HepG2 (cell line): ENCODE data around the gene NLE1. TPM values are rescaled to one million over a fixed set of nuclear protein-coding genes. Genes with fewer than 3 reads are reported as not detected.
A peak's percentile ranks its signal among the peaks of the same experiment; 100 is the strongest.

Source experiments
- ATAC-seq: fragments of 200-7000 bp; cut with Tn5 transposase; 3 replicates; pipeline ENCODE4 v1.9.1; 2020; ENCODE audit warnings: mild to moderate bottlenecking, moderate library complexity
- BruUV-seq: library from RNA; stranded (reverse); fragments of 400-500 nt; replicated peaks from 2 replicates; lab custom pipeline; 2021; lab: Mats Ljungman, UMichigan
- CTCF ChIA-PET: fragments of 300-600 bp; formaldehyde crosslinking; extraction: SDS; loops from one replicate; lab custom pipeline; 2021; ENCODE audit warnings: low total read pairs, inconsistent platforms, low intra/inter-chr PET ratio; lab: Yijun Ruan, JAX
- POLR2A ChIA-PET: fragments of 350-600 bp; sonication (Branson Sonifier 250); formaldehyde crosslinking; loops from one replicate; lab custom pipeline; 2020; ENCODE audit warnings: antibody characterized with exemption, inconsistent platforms; lab: Yijun Ruan, JAX
- DNase-seq: peaks from one replicate; pipeline ENCODE4 v3.0.0-alpha.2; 2015; ENCODE audit warnings: low spot score
- FAIRE-seq: peaks from 3 replicates; lab custom pipeline; 2011; peaks lifted over from hg19 to GRCh38; lab: Jason Lieb, UNC
- H2AFZ ChIP-seq: one replicate; pipeline ENCODE4 v1.6.1; 2011; ENCODE audit warnings: low read length, inconsistent platforms
- H3K27ac ChIP-seq: fragments of 300-600 bp; 3 replicates; pipeline ENCODE4 v1.8.0; 2011; ENCODE audit warnings: mixed run types, mild to moderate bottlenecking, mixed read lengths, low read length, inconsistent platforms; ENCODE audit not compliant: insufficient read depth; ENCODE audit errors: extremely low read length
- H3K27me3 ChIP-seq, 2 experiments: fragments of 200-600 bp in 1 of 2; 2 replicates in 1 of 2; 3 replicates in 1 of 2; pipeline versions ENCODE4 v1.6.0 to v1.8.0; 2011; ENCODE audit warnings: low read length in 2 of 2, mild to moderate bottlenecking in 2 of 2, moderate library complexity in 2 of 2, inconsistent platforms in 1 of 2; ENCODE audit not compliant: insufficient read depth in 2 of 2, control insufficient read depth in 1 of 2
- H3K36me3 ChIP-seq, 2 experiments: fragments of 200-600 bp in 1 of 2; replicated peaks in 1 of 2; 2 replicates in 1 of 2; 3 replicates in 1 of 2; pipeline versions ENCODE4 v1.5.1 to v1.8.0; 2011; ENCODE audit warnings: low read length in 2 of 2, inconsistent platforms in 1 of 2; ENCODE audit not compliant: insufficient read depth in 2 of 2, control insufficient read depth in 1 of 2
- H3K4me1 ChIP-seq: 2 replicates; pipeline ENCODE4 v1.5.1; 2012; ENCODE audit warnings: low read length, inconsistent platforms; ENCODE audit not compliant: insufficient read depth
- H3K4me2 ChIP-seq: 2 replicates; pipeline ENCODE4 v1.6.0; 2011; ENCODE audit warnings: low read depth, low read length, inconsistent platforms
- H3K4me3 ChIP-seq, 3 experiments: fragments of 200-600 bp in 1 of 3; sonication (generic), shearing (Covaris generic) in 1 of 3; replicated peaks in 1 of 3; 2 replicates each; pipeline ENCODE4 v1.5.1; 2011 to 2016; ENCODE audit warnings: low read length in 3 of 3, inconsistent platforms in 2 of 3, low read depth in 2 of 3, mild to moderate bottlenecking in 2 of 3, control low read depth in 1 of 3, mixed read lengths in 1 of 3; ENCODE audit not compliant: insufficient read depth in 1 of 3
- H3K79me2 ChIP-seq: one replicate; pipeline ENCODE4 v1.6.1; 2011; ENCODE audit warnings: low read length, inconsistent platforms; ENCODE audit not compliant: insufficient read depth
- H3K9ac ChIP-seq: 2 replicates; pipeline ENCODE4 v1.6.0; 2011; ENCODE audit warnings: mild to moderate bottlenecking, low read depth, low read length, inconsistent platforms; ENCODE audit not compliant: insufficient read depth
- H3K9me3 ChIP-seq: 2 replicates; pipeline ENCODE4 v1.5.1; 2012; ENCODE audit warnings: mild to moderate bottlenecking, low read length
- H4K20me1 ChIP-seq: 2 replicates; pipeline ENCODE4 v1.6.0; 2011; ENCODE audit warnings: inconsistent platforms, mild to moderate bottlenecking, low read length, moderate library complexity; ENCODE audit not compliant: insufficient read depth
- BORCS8-MEF2B ChIP-seq: sonication (generic); formaldehyde crosslinking; IDR thresholded peaks from 2 replicates; pipeline ENCODE4 v1.8.0; 2022; ENCODE audit warnings: mild to moderate bottlenecking, missing genetic modification reagents
- CREM ChIP-seq, 2 experiments: sonication (generic) in 1 of 2; formaldehyde crosslinking in 1 of 2; IDR thresholded peaks; 2 replicates each; pipeline versions ENCODE4 v1.4.0 to v1.6.1; 2016 to 2020; ENCODE audit warnings: antibody characterized with exemption in 1 of 2, mild to moderate bottlenecking in 1 of 2, missing genetic modification reagents in 1 of 2
- ELF3 ChIP-seq: IDR thresholded peaks from 2 replicates; pipeline ENCODE4 v1.6.1; 2016; ENCODE audit warnings: missing genetic modification reagents, missing compliant biosample characterization
- MXI1 ChIP-seq: IDR thresholded peaks from 3 replicates; pipeline ENCODE4 v1.6.1; 2012; ENCODE audit warnings: low read depth, low read length, inconsistent platforms, borderline replicate concordance
- NFKBIZ ChIP-seq: IDR thresholded peaks from 2 replicates; pipeline ENCODE4 v1.6.1; 2018; ENCODE audit warnings: missing genetic modification reagents, missing compliant biosample characterization
- NFYC ChIP-seq: IDR thresholded peaks from 2 replicates; pipeline ENCODE4 v1.6.1; 2016; ENCODE audit warnings: missing genetic modification reagents, missing compliant biosample characterization
- PAX8 ChIP-seq: sonication (generic); formaldehyde crosslinking; IDR thresholded peaks from 2 replicates; pipeline ENCODE4 v1.8.0; 2022; ENCODE audit warnings: mild to moderate bottlenecking, missing genetic modification reagents, borderline replicate concordance
- SSRP1 ChIP-seq: IDR thresholded peaks from 2 replicates; pipeline ENCODE4 v1.6.1; 2016; ENCODE audit warnings: control low read depth
- TEAD3 ChIP-seq: optimal IDR thresholded peaks from 2 replicates; pipeline ENCODE3; 2016; ENCODE audit warnings: borderline replicate concordance
- XRCC5 ChIP-seq: fragments of 200-400 bp; formaldehyde crosslinking; optimal IDR thresholded peaks from 2 replicates; pipeline ENCODE3; 2017; ENCODE audit warnings: mild to moderate bottlenecking, low read length
- ZMYM4 ChIP-seq: sonication (generic); formaldehyde crosslinking; IDR thresholded peaks from 2 replicates; pipeline ENCODE4 v1.8.1; 2023; ENCODE audit warnings: mild to moderate bottlenecking, missing genetic modification reagents
- ZNF260 ChIP-seq: sonication (generic); formaldehyde crosslinking; IDR thresholded peaks from 2 replicates; pipeline ENCODE4 v1.4.0; 2020; ENCODE audit warnings: missing genetic modification reagents, low read depth, mild to moderate bottlenecking, borderline replicate concordance
- ZNF569 ChIP-seq: sonication (generic); formaldehyde crosslinking; IDR thresholded peaks from 2 replicates; pipeline ENCODE4 v1.5.0; 2020; ENCODE audit warnings: mild to moderate bottlenecking, missing genetic modification reagents, moderate library complexity, borderline replicate concordance
- ZNF644 ChIP-seq: IDR thresholded peaks from 2 replicates; pipeline ENCODE4 v1.6.1; 2016; ENCODE audit warnings: low read depth
- ZNF775 ChIP-seq: sonication (generic); formaldehyde crosslinking; IDR thresholded peaks from 2 replicates; pipeline ENCODE4 v1.4.0; 2020; ENCODE audit warnings: missing genetic modification reagents, mild to moderate bottlenecking, moderate library complexity, borderline replicate concordance
- ZSCAN21 ChIP-seq: sonication (generic); formaldehyde crosslinking; IDR thresholded peaks from 2 replicates; pipeline ENCODE4 v1.8.0; 2022; ENCODE audit warnings: mild to moderate bottlenecking, missing genetic modification reagents, moderate library complexity, borderline replicate concordance
- whole genome bisulfite sequencing: methylation state at CpG from one replicate; pipeline ENCODE4 v1.1.6; 2017; ENCODE audit warnings: low lambda C conversion rate; 5-methylcytosine and 5-hydroxymethylcytosine counted together
- in situ Hi-C: cut with HindIII; loops from 2 replicates; pipeline ENCODE4 v1.10.0; 2017; ENCODE audit warnings: low pct_unique_long_range_greater_than_20kb; ENCODE audit not compliant: extremely low pct_ligation_motif_present
- intact Hi-C: fragments of 100-400 bp; cut with micrococcal nuclease; formaldehyde crosslinking; loops from one replicate; pipeline ENCODE4 v1.10.0; 2022; ENCODE audit not compliant: unreplicated experiment
- polyA plus RNA-seq, 8 experiments: library from polyadenylated mRNA; depleted of rRNA in 3 of 8; stranded (reverse) in 7 of 8; unstranded in 1 of 8; fragments of >200 nt; fragmentation: Illumina TruSeq in 4 of 8; extraction: Trizol in 4 of 8; gene quantifications; 2 replicates each; pipeline versions ENCODE4 v1.2.1 to v1.2.3, GENCODE V29; 2011 to 2016; ENCODE audit warnings: low read depth in 4 of 8, missing spikeins in 1 of 8, mixed read lengths in 1 of 8; ENCODE audit not compliant: insufficient read depth in 1 of 8
- total RNA-seq, 5 experiments: library from RNA; depleted of rRNA; stranded (reverse); fragments of >200 nt; fragmentation: Illumina TruSeq; extraction: Trizol; gene quantifications; 2 replicates each; pipeline ENCODE4 v1.2.3, GENCODE V29; 2016; ENCODE audit warnings: low read depth in 1 of 5
- TF ChIP-seq, protein P1 (sequence below): sonication (generic); formaldehyde crosslinking; conservative IDR thresholded peaks from 2 replicates; pipeline ENCODE4 v1.4.0; 2020; ENCODE audit warnings: missing genetic modification reagents
- TF ChIP-seq, protein P2 (sequence below): sonication (generic); formaldehyde crosslinking; IDR thresholded peaks from 2 replicates; pipeline ENCODE4 v1.5.0; 2020; ENCODE audit warnings: missing genetic modification reagents, mild to moderate bottlenecking, borderline replicate concordance
- TF ChIP-seq, protein P3 (sequence below): sonication (generic); formaldehyde crosslinking; IDR thresholded peaks from 2 replicates; pipeline ENCODE4 v1.5.0; 2020; ENCODE audit warnings: missing genetic modification reagents

Gene NLE1
- total and polyA plus RNA-seq, 2 of the 13 experiments (the other 11 are each of a cell fraction or from before 2014, with no cell fraction given) = 20.3 to 34.5 TPM

DNA sequence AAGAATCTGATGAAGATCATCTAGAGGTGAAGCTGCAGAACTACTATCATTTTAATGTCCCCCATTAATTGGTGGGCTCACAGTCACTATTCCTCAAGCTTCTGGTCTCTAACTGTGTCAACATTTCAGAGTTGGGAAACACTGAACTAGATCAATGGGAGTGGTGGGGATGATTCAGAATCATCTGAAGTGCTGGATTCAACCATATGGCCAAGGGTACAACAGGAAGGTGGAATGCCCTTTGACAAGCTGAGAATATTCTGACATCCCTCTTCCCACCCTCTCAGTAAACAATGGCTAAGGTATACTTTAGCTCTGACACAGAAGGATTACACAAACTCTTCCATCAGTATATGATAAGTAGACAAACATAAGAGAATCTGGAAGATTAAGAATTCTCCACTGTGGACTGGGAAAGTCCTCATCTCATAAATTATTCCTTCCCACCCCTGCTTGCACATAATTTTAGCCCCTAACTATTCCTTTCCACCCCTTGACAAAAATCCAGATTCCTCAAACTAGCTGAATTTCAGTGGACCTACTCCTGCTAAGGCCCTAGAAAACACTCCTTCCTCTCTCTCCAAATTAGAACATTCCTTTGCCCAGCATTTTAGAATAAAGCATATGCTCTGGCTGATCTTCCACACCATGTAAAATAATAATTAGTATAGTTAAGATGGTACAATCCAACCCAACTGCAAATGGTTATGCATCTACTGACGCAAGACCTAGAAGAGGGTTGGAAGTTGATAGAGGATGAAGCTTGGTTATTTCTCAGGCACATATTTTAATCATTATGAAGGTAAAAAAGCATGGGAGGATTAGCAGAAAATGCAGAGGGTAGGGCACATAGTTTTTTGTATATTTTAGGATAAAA lies 62.3 kb downstream of the NLE1 start:
- ChIA-PET POLR2A (interaction anchor here (0.6 to 2.7 kb wide), 5 partner anchors 8 to 25 kb away, joined by 4 to 27 read pairs (median 4); partner anchors contain the start of gene RFFL), CTCF (no interaction called here)
- peaks cover 92% of the 10 kb centered on the region for H3K4me1 ChIP-seq
- no peaks in the 10 kb centered on the region; a peak in 1 of 5 replicates for H3K36me3 ChIP-seq
- peak; percentile 92 for DNase-seq
- peaks cover 84% of the 10 kb centered on the region for H3K79me2 ChIP-seq
- no peak overlapping the region for H2AFZ ChIP-seq
- no peaks in the 10 kb centered on the region for H3K27me3 ChIP-seq
- H3K27ac ChIP-seq = peak overlapping the region; percentile 50
- intact Hi-C loops (no loop called here), in situ Hi-C loops (no loop called here)
- BruUV-seq = no TSS peak
- peak; percentile 96 for ATAC-seq
- peak; percentile 82 for FAIRE-seq
- no peaks in the 10 kb centered on the region for H3K9me3 ChIP-seq
- peak overlapping the region; percentile 8; the same call in 1 of the 2 replicates for H3K4me2 ChIP-seq
- no peak overlapping the region for H3K9ac ChIP-seq
- no peaks in the 10 kb centered on the region for H4K20me1 ChIP-seq
- 100% methylated on average over 1 of the region's 1 CpG for WGBS
- H3K4me3 ChIP-seq = no peak overlapping the region
- no peak for TF ChIP-seq PAX8 (CRISPR knock-in tag)
- TF ChIP-seq CREM (IDR thresholded peaks at IDR 0.05) = peak; percentile 59; the same call in 1 of the 2 replicates
- TF ChIP-seq CREM (CRISPR knock-in tag; IDR thresholded peaks at IDR 0.05) = no peak
- no peak for TF ChIP-seq SSRP1
- no peak for TF ChIP-seq NFKBIZ (CRISPR knock-in tag)
- TF ChIP-seq ZNF569 (CRISPR knock-in tag) = no peak
- TF ChIP-seq, protein P1, sequence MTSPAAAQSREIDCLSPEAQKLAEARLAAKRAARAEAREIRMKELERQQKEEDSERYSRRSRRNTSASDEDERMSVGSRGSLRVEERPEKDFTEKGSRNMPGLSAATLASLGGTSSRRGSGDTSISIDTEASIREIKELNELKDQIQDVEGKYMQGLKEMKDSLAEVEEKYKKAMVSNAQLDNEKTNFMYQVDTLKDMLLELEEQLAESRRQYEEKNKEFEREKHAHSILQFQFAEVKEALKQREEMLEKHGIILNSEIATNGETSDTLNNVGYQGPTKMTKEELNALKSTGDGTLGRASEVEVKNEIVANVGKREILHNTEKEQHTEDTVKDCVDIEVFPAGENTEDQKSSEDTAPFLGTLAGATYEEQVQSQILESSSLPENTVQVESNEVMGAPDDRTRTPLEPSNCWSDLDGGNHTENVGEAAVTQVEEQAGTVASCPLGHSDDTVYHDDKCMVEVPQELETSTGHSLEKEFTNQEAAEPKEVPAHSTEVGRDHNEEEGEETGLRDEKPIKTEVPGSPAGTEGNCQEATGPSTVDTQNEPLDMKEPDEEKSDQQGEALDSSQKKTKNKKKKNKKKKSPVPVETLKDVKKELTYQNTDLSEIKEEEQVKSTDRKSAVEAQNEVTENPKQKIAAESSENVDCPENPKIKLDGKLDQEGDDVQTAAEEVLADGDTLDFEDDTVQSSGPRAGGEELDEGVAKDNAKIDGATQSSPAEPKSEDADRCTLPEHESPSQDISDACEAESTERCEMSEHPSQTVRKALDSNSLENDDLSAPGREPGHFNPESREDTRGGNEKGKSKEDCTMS (CRISPR knock-in tag) = no peak
- TF ChIP-seq NFYC (CRISPR knock-in tag) = no peak
- TF ChIP-seq, protein P2, sequence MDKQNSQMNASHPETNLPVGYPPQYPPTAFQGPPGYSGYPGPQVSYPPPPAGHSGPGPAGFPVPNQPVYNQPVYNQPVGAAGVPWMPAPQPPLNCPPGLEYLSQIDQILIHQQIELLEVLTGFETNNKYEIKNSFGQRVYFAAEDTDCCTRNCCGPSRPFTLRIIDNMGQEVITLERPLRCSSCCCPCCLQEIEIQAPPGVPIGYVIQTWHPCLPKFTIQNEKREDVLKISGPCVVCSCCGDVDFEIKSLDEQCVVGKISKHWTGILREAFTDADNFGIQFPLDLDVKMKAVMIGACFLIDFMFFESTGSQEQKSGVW (CRISPR knock-in tag) = no peak
- no peak for TF ChIP-seq ZNF260 (CRISPR knock-in tag)
- TF ChIP-seq XRCC5 = no peak
- TF ChIP-seq ZNF775 (CRISPR knock-in tag) = no peak
- peak; percentile 79; the same call in 1 of the 3 replicates for TF ChIP-seq MXI1
- no peak for TF ChIP-seq ZMYM4 (CRISPR knock-in tag)
- TF ChIP-seq ZNF644 = 0 out of 2 replicates have a peak, but pooled peaks have one; percentile 50
- TF ChIP-seq TEAD3 (CRISPR knock-in tag) = peak; percentile 93
- peak; percentile 79 for TF ChIP-seq ELF3
- TF ChIP-seq ZSCAN21 (CRISPR knock-in tag) = no peak
- TF ChIP-seq, protein P3, sequence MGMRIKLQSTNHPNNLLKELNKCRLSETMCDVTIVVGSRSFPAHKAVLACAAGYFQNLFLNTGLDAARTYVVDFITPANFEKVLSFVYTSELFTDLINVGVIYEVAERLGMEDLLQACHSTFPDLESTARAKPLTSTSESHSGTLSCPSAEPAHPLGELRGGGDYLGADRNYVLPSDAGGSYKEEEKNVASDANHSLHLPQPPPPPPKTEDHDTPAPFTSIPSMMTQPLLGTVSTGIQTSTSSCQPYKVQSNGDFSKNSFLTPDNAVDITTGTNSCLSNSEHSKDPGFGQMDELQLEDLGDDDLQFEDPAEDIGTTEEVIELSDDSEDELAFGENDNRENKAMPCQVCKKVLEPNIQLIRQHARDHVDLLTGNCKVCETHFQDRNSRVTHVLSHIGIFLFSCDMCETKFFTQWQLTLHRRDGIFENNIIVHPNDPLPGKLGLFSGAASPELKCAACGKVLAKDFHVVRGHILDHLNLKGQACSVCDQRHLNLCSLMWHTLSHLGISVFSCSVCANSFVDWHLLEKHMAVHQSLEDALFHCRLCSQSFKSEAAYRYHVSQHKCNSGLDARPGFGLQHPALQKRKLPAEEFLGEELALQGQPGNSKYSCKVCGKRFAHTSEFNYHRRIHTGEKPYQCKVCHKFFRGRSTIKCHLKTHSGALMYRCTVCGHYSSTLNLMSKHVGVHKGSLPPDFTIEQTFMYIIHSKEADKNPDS = no peak
- TF ChIP-seq BORCS8-MEF2B = no peak
